ENCODE results near the gene CELF3. TPM values are rescaled to one million over a fixed set of nuclear protein-coding genes. Genes with fewer than 3 reads are reported as not detected.

Gene CELF3
- total and polyA plus RNA-seq, 8 donors, result 0.72 to 1.4 (median 0.90) TPM; not detected in 2

- no peak overlapping the region for H3K27ac ChIP-seq
- no peak for TF ChIP-seq CTCF (IDR thresholded peaks at IDR 0.05)
- ATAC-seq (no peak), DNase-seq (no peak)
- H3K4me3 ChIP-seq, result no peak overlapping the region
- intact Hi-C loops (cut with DNase I), result no loop called here
- peaks cover 4 to 56% of the 10 kb centered on the region in 2 donors for H3K36me3 ChIP-seq
- H3K9me3 ChIP-seq, result no peaks in the 10 kb centered on the region
- H3K4me1 ChIP-seq, result peaks cover 7 to 15% of the 10 kb centered on the region in 2 donors
- H3K27me3 ChIP-seq, result no peaks in the 10 kb centered on the region
Observed at GRCh38 chr1:151759241-151759640, 42.6 kb upstream of the CELF3 start.

DNA sequence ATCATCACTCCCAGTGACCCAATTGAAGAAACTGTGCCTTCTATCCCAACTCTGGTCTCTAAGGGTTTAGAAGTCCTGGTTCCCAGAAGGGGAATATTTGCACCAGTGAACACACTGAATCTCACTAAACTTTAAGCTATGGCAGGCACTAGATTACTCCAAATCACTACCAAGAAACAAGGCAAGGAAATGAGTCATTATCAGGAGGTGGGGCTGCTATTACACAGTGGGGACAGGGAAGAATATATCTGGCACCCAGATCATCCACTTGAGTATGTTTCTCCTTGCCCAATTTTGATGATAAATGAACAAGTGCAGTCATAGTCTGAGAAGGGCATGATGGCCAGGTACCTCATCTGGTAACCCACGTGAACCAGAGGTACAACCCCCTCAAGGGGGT is 39.7 kb upstream of the CELF3 start:
- H3K27ac ChIP-seq, result no peak overlapping the region
- intact Hi-C loops (cut with DNase I), result no loop called here
- no peak overlapping the region for H3K4me3 ChIP-seq
- no peak for TF ChIP-seq CTCF (IDR thresholded peaks at IDR 0.05)
- H3K27me3 ChIP-seq, result no peaks in the 10 kb centered on the region
- DNase-seq (no peak), ATAC-seq (no peak)
- H3K36me3 ChIP-seq, result peaks cover 0 to 46% of the 10 kb centered on the region in 2 donors
- H3K9me3 ChIP-seq, result no peaks in the 10 kb centered on the region
- H3K4me1 ChIP-seq, result no peaks in the 10 kb centered on the region

GRCh38 chr1:151741516-151741915 is 24.9 kb upstream of the CELF3 start:
- intact Hi-C loops (cut with DNase I), result no loop called here
- ATAC-seq, result no peak
- no peak overlapping the region for H3K27ac ChIP-seq

DNA sequence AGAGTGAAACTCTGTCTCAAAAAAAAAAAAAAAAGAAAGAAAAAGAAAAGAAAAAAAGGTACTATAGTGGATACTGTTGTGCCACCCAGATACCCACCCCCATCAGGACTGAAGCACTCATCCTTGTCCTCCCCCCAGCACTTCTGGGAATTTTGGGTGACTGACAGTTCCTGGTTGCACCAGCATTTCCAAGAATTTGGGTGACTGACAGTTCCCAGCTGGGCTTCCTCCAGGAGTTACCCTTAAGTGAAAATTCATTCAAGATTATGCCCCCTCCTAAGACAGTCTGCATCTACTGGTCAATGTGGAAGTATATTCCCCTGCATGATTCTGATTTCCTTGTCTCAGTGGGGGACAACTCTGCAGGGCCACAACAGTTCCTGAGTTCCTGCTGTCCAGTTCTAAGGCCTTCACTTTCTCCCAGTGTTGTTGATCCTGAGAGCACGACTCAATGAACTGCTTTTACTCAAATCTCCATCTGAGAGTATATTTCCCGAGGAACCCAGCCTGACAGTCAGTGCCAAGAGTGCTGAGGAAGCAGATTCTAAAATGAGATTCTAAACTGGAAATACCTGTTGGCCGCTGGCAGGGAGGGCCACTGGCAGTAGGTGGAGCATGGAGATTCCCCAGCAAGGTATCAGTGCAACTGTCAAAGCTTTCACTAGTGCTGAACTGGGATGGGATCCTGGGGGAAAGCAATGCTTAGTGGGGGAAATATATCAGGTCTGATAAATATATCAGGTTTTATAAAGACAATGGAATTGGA is 23.2 kb upstream of the CELF3 start:
- no peak for TF ChIP-seq CTCF (IDR thresholded peaks at IDR 0.05)
- Histone ChIP-seq H3K4me1 (peaks cover 0 to 5% of the 10 kb centered on the region in 2 donors), H3K27ac (no peak overlapping the region), H3K9me3 (peaks cover 0 to 8% of the 10 kb centered on the region in 2 donors), H3K27me3 (no peaks in the 10 kb centered on the region), H3K4me3 (no peak overlapping the region), H3K36me3 (no peaks in the 10 kb centered on the region)
- intact Hi-C loops (cut with DNase I), result no loop called here
- peak; percentile 61 for ATAC-seq
- no peak for DNase-seq

More at GRCh38 chr1:151741516-151741915, 24.9 kb upstream of the CELF3 start:
- Histone ChIP-seq H3K27me3 (no peaks in the 10 kb centered on the region), H3K4me1 (peaks cover 0 to 5% of the 10 kb centered on the region in 2 donors), H3K4me3 (no peak overlapping the region), H3K36me3 (no peaks in the 10 kb centered on the region), H3K9me3 (peaks cover 0 to 8% of the 10 kb centered on the region in 2 donors)
- DNase-seq, result no peak
- TF ChIP-seq CTCF (IDR thresholded peaks at IDR 0.05), result no peak

DNA sequence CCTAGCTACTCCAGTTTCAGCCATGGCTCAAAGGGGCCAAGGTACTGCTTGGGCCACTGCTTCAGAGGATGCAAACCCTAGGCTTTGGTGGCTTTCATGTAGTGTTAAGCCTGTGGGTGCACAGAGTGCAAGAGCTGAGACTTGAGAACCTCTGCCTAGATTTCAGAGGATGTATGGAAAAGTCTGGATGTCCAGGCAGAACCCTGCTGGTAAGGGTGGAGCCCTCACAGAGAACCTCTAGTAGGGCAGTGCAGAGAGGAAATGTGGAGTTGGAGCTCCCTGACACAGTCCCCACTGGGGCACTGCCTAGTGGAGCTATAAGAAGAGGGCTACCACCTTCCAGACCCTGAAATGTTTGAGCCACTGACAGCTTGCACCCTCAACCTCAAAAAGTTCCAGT is 20.9 kb upstream of the CELF3 start:
- H3K4me1 ChIP-seq, result peaks cover 0 to 5% of the 10 kb centered on the region in 2 donors
- DNase-seq (no peak), ATAC-seq (no peak)
- TF ChIP-seq CTCF (IDR thresholded peaks at IDR 0.05), result no peak
- H3K27me3 ChIP-seq, result no peaks in the 10 kb centered on the region
- no peak overlapping the region for H3K4me3 ChIP-seq
- no peak overlapping the region for H3K27ac ChIP-seq
- no peaks in the 10 kb centered on the region for H3K36me3 ChIP-seq
- intact Hi-C loops (cut with DNase I), result no loop called here
- H3K9me3 ChIP-seq, result peaks cover 0 to 8% of the 10 kb centered on the region in 2 donors
